Stimulated activated CD8-positive, alpha-beta memory T cell treated with anti-CD3 and anti-CD28 coated beads, Interleukin-2, amount 100 ng/mL, for 48 hours (primary cell): ENCODE results near the gene GPD1L.
"Not testable (repeated sequence)": the region's sequence is repeated elsewhere in the genome, so short reads cannot be mapped to it uniquely, and the experiment has no call there.

Source experiments
- DNase-seq, 2 donors: peaks; one replicate each; pipeline ENCODE4 v3.0.0-alpha.2; 2020; ENCODE audit warnings: low read depth in 2 of 2

The GPD1L gene

DNA sequence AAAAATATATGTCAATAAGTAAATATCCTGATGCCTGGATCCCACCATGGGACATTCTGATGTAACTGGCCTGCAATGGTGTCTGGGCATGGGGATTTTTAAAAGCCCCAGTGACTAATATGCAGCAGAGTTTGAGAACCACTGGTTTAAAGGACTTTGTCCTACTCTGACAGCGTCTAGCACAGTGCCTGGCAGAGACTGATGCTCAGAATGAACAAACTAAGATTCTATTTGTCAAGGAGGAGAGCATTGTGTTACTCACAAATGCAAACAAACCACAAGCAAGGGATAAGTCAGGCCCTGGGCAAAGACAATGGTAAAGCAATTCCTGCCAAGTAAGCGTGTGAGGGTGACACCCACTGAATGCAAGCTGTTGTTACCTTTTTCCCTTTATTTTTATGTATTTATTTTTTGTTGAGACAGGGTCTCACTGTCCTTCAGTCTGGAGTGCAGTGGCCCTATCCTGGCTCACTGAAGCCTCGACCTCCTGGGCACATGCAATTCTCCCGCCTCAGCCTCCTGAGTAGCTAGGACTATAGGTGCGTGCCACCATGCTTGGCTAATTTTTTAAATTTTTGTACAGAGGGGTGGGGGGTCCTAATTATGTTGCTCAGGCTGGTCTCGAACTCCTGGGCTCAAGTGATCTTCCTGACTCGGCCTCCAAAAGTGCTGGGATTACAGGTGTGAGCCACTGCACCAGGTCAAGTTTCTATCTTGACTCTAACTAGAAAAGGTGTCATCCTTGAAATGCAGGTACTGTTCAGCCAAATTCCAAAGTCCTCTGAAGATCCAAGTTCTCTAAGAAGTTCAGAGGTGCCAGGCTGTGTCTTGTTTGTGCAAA, 909 bp upstream of the GPD1L start:
- DNase-seq: no peak

DNA sequence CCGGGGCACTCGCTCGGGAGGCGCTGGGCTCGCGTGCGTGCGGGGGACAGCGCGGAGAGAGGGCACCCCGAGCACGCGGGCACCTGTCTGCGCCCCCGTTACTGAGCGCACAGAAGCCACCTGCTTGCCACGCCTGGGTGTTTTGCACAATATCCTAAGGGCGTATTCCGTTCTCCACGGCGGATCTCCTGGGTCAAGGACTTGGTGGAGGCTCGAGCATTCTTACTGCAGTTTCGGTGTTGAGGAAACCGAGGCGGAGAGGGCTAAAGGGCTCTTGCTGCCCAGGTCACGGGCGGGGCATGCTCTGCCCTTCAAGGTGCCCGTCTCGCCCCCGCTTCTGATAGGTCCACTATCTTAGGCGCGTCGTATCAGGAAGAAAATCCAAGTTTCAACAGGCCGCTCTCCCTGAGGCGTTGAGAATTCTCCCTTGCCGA, 526 bp downstream of the GPD1L start:
- peak; percentile 3 to 10 for DNase-seq

DNA sequence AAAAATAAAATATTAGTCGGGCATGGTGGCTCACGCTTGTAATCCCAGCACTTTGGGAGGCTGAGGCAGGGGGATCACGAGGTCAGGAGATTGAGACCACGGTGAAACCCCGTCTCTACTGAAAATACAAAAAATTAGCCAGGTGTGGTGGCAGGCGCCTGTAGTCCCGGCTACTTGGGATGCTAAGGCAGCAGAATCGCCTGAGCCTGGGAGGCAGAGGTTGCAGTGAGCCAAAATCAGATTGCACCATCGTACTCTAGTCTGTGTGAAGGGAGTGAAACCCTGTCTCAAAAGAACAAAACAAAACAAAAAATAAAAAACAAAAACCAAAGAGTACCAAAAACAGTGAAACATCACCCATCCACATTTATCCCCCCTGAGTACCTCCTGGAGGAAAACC, 1.8 kb downstream of the GPD1L start:
- not testable (repeated sequence) for DNase-seq

DNA sequence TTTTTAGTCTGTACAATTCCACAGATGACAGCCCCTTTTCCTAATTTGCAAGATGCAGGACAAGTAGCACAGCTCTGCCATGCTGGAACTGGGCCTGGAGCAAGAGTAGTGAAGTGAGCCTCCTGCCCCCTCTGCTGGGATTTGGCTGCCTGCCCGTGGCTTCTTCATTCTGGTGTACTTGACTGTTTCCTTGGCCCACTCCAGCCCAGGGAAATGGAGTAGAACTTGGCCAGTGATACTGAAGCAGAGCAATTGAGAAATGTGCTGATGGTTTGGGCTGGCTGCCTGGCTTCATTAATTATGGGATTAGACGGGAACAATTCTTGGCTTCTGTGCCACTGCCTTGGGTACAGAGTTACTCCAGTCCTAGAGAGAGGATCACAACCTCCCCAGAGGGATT, 2.8 kb downstream of the GPD1L start:
- DNase-seq: no peak

GRCh38 chr3:32110233-32110760, 3.9 kb downstream of the GPD1L start:
- DNase-seq: no peak

DNA sequence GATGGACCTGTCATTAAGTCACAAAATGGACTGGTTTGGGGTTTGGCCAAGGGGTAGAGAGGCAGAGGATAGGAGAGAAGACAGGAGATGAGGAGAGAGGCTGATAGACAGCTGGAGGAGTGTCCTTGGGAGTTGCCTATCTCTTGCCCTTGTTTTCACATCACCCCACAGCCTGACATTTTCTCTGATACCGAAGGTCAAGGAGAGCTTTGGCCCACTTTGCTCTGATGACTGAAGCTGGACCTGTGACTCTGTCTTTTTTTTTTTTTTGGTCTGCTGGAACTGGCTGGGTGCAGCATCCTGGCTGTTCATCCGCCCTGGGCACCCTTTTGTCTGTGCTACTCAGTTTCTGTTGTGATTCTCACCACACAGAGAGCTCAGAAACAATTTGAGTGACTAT, 5.1 kb downstream of the GPD1L start:
- DNase-seq: no peak

- no peak for DNase-seq
Measured at GRCh38 chr3:32113566-32113965, 7.1 kb downstream of the GPD1L start.

DNA sequence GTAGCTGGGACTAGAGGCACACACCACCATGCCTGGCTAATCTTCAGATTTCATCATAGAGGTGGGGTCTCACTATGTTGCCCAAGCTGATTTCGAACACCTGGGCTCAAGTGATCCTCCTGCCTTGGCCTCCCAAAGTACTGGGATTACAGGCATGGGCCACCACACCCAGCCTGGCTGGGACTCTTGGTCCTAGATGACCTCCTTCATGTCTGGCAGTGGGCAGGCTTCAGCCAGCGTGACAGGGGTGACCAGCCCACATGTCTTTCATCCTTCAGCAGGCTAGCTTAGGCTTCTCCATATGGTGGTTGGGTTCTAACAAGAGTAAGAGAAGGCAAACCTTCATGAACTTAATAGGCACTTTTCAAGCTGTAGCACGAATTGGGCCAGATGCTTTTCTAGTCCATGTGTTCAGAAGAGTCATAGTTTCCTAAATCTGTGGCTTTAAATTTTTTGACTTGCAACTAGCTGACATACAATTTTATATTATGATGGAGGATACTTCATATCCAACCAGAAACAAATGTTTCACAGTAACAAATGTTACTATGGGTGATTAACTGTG, 7.6 kb downstream of the GPD1L start:
- no peak for DNase-seq

DNA sequence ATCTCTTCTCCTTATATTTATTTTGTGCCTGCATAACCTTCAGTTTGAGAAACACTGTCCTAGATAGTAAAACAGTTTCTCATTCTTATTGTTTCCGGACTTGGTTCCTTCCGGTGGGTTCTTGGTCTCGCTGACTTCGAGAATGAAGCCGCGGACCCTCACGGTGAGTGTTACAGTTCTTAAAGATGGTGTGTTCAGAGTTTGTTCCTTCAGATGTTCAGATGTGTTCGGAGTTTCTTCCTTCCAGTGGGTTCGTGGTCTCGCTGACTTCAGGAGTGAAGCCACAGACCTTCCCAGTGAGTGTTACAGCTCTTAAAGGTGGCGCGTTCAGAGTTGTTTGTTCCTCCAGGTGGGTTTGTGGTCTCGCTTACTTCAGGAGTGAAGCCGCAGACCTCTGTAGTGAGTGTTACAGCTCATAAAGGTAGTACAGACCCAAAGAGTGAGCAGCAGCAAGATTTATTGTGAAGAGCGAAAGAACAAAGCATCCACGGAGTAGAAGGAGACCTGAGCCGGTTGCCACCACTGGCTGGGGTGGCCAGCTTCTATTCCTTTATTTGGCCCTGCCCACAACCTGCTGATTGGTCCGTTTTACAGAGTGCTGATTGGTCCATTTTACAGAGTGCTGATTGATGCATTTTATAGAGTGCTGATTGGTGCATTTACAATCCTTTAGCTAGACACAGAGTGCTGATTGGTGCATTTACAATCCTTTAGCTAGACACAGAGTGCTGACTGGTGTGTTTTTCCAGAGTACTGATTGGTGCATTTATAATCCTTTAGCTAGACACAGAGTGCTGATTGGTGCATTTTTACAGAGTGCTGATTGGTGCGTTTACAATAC, 8.3 kb downstream of the GPD1L start:
- peak; percentile 25 for DNase-seq

- DNase-seq: no peak
Measured at GRCh38 chr3:32117320-32117719, 10.9 kb downstream of the GPD1L start.

- no peak for DNase-seq
Measured at GRCh38 chr3:32118215-32118614, 11.8 kb downstream of the GPD1L start.

DNA sequence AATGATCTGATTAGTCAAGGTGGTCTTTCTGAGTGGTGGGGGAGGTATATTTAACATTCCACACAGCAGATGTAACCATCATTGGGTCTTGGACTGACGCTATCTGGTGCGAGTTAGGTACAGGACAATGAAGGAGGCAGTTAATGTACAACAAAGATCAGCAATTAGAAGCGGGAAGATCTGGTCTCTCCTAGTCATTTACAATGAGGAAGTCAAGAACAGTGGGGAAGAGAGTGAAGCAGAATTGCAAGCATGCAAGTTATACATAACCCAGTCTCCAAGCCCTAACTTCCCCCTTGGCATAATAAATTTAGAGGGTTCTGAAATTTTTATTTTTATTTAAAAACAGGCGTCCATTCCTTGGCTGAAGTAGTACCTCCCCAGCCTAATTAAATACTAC, 14.1 kb downstream of the GPD1L start:
- no peak for DNase-seq

DNA sequence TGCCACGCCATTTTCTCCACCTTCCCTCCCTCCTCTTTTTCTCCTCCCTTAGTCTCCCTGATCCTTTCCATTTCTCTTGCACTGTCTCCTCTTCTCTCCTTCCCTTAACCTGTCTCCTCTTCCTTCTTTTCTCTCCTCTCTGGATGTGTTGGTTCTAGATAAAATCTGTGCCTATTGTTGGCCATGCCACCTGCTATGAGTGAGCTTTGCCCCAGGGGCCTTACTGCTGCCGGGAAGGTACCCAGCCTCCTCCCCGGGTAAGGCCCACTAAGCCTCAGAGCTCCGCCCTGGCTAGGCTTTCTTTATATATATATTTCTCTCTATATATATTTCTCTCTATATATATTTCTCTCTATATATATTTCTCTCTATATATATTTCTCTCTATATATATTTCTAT, 14.7 kb downstream of the GPD1L start:
- no peak for DNase-seq

- DNase-seq: no peak
Measured at GRCh38 chr3:32123620-32124019, 17.2 kb downstream of the GPD1L start.

- DNase-seq: no peak
Measured at GRCh38 chr3:32125012-32125411, 18.6 kb downstream of the GPD1L start.

DNA sequence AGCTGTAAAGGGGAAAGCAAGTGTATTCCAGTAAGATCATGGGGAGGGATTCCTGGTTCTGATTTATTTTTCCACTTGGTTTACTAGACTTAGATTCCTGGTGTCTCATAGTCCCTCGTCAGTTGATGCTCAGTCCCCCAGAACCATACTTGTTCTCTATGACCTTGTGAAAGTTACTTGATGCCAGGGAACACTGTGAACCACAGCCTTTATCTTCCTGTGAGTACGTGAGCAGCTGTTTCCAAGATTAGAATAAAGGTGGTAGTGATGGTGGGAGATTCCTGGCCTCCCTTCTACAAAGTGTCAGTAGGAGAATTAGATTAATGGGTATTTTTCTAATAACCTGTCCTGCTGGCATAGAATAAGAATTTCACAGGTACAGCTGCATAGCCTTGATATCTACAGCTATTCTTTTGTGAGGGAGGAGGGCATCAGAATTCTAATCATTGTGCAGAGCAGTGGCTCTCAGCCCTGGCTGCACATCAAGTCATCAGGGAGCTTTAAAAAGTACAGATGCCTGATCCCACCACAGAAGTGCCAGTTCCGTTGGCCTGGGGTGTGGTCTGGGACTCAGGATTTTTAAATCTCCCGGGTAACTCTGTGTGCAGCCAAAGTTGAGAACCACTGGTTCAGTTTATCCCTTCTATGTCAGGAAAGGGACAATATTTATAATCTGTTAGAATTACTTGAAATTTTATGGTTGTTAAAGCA, 20.0 kb downstream of the GPD1L start:
- no peak for DNase-seq

DNA sequence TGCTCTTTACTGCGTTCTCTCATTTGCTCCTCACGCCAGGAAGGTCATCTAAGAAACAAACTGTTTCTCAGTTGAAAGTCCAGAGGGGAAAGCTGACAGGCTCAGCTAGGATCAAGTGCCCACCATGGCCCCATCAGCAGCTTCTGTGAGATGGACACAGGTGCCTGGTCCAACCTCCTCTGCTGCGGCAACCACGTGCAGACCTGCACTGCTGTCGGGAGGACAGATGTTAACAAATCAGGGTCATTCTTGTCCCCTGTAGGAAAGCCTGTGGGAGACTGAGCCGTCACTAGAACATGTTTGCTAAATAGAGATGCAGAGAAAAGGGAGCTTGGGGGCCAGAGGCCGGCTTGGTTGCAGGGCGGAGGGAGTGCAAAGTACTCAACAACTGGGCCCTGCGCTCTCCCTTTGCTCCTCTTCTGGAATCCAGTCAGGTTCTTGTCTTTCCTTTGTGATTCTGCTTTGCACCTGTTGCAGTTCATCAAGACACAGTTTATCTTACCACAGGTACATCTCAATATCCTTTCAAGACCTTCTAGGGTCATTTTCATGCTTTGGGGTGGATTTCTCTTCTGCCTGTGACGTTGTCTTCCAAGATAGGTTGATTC, 20.9 kb downstream of the GPD1L start:
- no peak for DNase-seq

GRCh38 chr3:32128936-32129335, 22.5 kb downstream of the GPD1L start:
- DNase-seq: no peak

GRCh38 chr3:32129832-32130231, 23.4 kb downstream of the GPD1L start:
- no peak for DNase-seq

DNA sequence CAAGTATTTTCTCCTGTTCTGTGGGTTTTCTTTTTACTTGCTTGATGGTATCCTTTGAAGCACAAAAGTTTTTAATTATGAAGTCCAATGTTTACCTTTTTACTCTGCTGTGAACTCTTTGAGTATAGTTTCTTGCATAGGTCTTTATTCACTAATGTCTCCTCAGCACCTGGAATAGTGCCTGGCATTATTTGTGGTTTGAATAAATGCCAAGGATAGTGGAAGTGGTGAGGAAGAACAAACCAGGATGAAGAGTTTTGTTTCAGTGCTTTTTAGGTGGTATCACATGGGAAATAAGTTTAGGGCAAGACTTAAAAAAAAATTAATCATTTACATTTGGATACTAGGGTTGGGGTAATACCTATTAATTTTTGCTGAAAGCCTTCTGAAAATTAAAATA, 25.7 kb downstream of the GPD1L start:
- no peak for DNase-seq

DNA sequence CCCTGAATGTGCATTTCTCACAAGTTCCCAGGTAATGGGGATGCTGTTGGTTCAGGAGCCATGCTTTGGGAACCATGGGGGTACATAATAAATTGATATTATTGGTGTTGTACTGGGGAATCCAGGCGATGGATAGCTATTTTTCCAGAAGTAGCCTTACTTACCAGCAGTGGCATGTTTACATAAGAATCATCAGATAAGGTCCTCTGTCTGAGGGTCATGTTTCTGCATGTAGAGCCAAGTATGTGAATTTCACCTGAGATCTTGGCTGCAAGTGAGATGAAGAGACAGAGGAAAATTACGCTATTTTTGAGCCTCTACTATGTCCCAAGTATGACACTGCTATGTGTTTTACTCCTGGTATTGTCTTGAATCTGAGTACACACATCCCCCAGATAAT, 26.3 kb downstream of the GPD1L start:
- DNase-seq: no peak
